Fibroblast of lung (primary cell): ENCODE data around the gene OAT. TPM values are rescaled to one million over a fixed set of nuclear protein-coding genes. Genes with fewer than 3 reads are reported as not detected.

ENCODE experiments used
- DNase-seq, 2 donors: peaks; one replicate each; pipeline versions ENCODE4 v3.0.0 to v3.0.0-alpha.2; 2010; ENCODE audit warnings: low read depth in 2 of 2
- H2AFZ ChIP-seq: 2 replicates; pipeline ENCODE4 v1.5.1; 2012; ENCODE audit warnings: low read length, control low read depth, inconsistent platforms
- H3K27ac ChIP-seq: 2 replicates; pipeline ENCODE4 v1.5.1; 2011; ENCODE audit warnings: low read length, control low read depth; ENCODE audit not compliant: insufficient read depth
- H3K27me3 ChIP-seq: 2 replicates; pipeline ENCODE4 v1.5.1; 2011; ENCODE audit warnings: mild to moderate bottlenecking, low read length; ENCODE audit not compliant: control insufficient read depth, insufficient read depth
- H3K36me3 ChIP-seq: 2 replicates; pipeline ENCODE4 v1.5.1; 2011; ENCODE audit warnings: low read length; ENCODE audit not compliant: control insufficient read depth, insufficient read depth
- H3K4me1 ChIP-seq: 2 replicates; pipeline ENCODE4 v1.5.1; 2011; ENCODE audit warnings: low read length; ENCODE audit not compliant: control insufficient read depth, insufficient read depth; ENCODE audit errors: extremely low read depth
- H3K4me2 ChIP-seq: 2 replicates; pipeline ENCODE4 v1.5.1; 2011; ENCODE audit warnings: low read length, control low read depth; ENCODE audit not compliant: insufficient read depth; ENCODE audit errors: extremely low read depth
- H3K4me3 ChIP-seq, 4 experiments: fragments of 200-600 bp in 1 of 4; sonication (generic) in 1 of 4; replicated peaks in 1 of 4; 2 replicates each; pipeline ENCODE4 v1.5.1; 2011 to 2016; ENCODE audit warnings: low read length in 4 of 4, low read depth in 3 of 4, mild to moderate bottlenecking in 3 of 4, control low read depth in 2 of 4, inconsistent platforms in 1 of 4, mixed read lengths in 1 of 4; ENCODE audit not compliant: insufficient read depth in 1 of 4; ENCODE audit errors: control extremely low read depth in 1 of 4
- H3K79me2 ChIP-seq: 2 replicates; pipeline ENCODE4 v1.5.1; 2012; ENCODE audit warnings: mild to moderate bottlenecking, low read length, inconsistent platforms; ENCODE audit not compliant: control insufficient read depth, insufficient read depth
- H3K9ac ChIP-seq: 2 replicates; pipeline ENCODE4 v1.5.1; 2011; ENCODE audit warnings: mild to moderate bottlenecking, low read length, control low read depth; ENCODE audit not compliant: insufficient read depth
- H3K9me3 ChIP-seq: 2 replicates; pipeline ENCODE4 v1.5.1; 2012; ENCODE audit warnings: low read depth, low read length; ENCODE audit not compliant: control insufficient read depth, insufficient read depth
- H4K20me1 ChIP-seq: 2 replicates; pipeline ENCODE4 v1.5.1; 2011; ENCODE audit warnings: low read length; ENCODE audit not compliant: control insufficient read depth, insufficient read depth; ENCODE audit errors: extremely low read depth
- EZH2 ChIP-seq: IDR thresholded peaks from 2 replicates; pipeline ENCODE4 v1.5.1; 2012; ENCODE audit warnings: low read length, control low read depth, mild to moderate bottlenecking; ENCODE audit errors: missing control alignments
- polyA plus RNA-seq, 2 donors: library from polyadenylated mRNA; depleted of rRNA in 1 of 2; stranded (reverse) in 1 of 2; unstranded in 1 of 2; fragments of >200 nt; gene quantifications; 2 replicates each; pipeline ENCODE4 v1.2.1, GENCODE V29; 2011 to 2012; ENCODE audit warnings: missing spikeins in 1 of 2
- total RNA-seq: library from RNA; depleted of rRNA; stranded (reverse); fragments of >200 nt; gene quantifications from 2 replicates; pipeline ENCODE4 v1.2.1, GENCODE V29; 2014
- TF ChIP-seq, protein P1 (sequence below), 2 donors: IDR thresholded peaks in 1 of 2; conservative IDR thresholded peaks in 1 of 2; 1 replicate in 1 of 2; 2 replicates in 1 of 2; pipeline ENCODE4 v1.5.1; 2011 to 2012; ENCODE audit warnings: low read length in 2 of 2, control low read depth in 1 of 2, inconsistent platforms in 1 of 2, low read depth in 1 of 2, mild to moderate bottlenecking in 1 of 2

OAT gene
- total and polyA plus RNA-seq, 2 donors (not counting 1 experiment from before 2014, with no cell fraction given): 147 to 227 TPM

DNA sequence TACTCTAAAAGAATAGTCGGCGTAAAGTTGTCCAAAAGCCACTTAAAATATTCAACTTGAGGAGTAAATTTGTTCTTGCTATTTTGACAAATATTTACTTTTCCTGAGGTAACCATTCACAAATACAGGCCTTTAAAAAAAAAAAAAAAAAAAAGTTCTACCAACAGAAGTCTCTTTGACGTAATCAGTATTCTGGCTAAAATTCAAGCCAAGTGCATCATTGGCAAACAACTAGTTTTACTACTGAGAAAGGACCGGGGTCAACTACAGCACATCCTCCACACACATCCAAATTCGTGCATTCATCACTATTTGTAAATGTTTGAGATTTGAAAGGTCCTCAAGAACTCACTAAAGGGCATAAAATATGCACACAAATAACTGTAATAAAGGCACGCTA is 2.0 kb downstream of the OAT start:
- Histone ChIP-seq H3K27me3 (peaks cover 2% of the 10 kb centered on the region), H3K36me3 (no peaks in the 10 kb centered on the region), H3K79me2 (peaks cover 40% of the 10 kb centered on the region), H3K9me3 (no peaks in the 10 kb centered on the region), H4K20me1 (no peaks in the 10 kb centered on the region), H3K4me1 (no peaks in the 10 kb centered on the region), H3K9ac (no peak overlapping the region), H3K27ac (no peak overlapping the region), H3K4me2 (peak overlapping the region; percentile 94), H2AFZ (no peak overlapping the region), H3K4me3 (peak overlapping the region in 2 of 4 experiments; percentile 28 to 84)
- peak; percentile 57 to 73 for DNase-seq
- TF ChIP-seq, protein P1, sequence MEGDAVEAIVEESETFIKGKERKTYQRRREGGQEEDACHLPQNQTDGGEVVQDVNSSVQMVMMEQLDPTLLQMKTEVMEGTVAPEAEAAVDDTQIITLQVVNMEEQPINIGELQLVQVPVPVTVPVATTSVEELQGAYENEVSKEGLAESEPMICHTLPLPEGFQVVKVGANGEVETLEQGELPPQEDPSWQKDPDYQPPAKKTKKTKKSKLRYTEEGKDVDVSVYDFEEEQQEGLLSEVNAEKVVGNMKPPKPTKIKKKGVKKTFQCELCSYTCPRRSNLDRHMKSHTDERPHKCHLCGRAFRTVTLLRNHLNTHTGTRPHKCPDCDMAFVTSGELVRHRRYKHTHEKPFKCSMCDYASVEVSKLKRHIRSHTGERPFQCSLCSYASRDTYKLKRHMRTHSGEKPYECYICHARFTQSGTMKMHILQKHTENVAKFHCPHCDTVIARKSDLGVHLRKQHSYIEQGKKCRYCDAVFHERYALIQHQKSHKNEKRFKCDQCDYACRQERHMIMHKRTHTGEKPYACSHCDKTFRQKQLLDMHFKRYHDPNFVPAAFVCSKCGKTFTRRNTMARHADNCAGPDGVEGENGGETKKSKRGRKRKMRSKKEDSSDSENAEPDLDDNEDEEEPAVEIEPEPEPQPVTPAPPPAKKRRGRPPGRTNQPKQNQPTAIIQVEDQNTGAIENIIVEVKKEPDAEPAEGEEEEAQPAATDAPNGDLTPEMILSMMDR (conservative IDR thresholded peaks at IDR 0.05 in 1 of 2, IDR thresholded peaks at IDR 0.05 in 1 of 2; ENCODE audit: low read depth in 1 of 2, low read length in 2 of 2): no peak

DNA sequence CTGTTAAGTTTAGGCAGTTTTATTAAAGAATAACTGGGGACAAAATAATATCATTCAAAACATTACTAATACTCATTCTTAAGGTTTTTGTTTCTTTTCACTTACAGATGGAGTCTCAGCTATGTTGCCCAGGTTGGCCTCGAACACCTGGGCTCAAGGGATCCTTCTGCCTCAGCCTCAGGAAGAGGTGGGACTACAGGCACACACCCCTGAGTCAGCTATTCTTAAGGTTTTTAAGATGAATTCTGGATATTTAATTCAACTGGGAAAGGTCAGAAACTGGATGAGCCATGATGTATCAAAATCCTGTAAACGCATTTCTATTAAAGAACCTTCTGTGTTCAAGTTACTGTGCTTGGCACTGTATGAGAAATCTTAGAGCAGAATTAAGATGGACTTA is 3.5 kb downstream of the OAT start:
- Histone ChIP-seq H3K27me3 (peaks cover under 1% of the 10 kb centered on the region), H3K4me3 (no peak overlapping the region), H4K20me1 (no peaks in the 10 kb centered on the region), H3K4me1 (no peaks in the 10 kb centered on the region), H2AFZ (no peak overlapping the region), H3K9me3 (no peaks in the 10 kb centered on the region), H3K4me2 (no peak overlapping the region), H3K9ac (no peak overlapping the region), H3K36me3 (peaks cover 2% of the 10 kb centered on the region), H3K79me2 (peaks cover 42% of the 10 kb centered on the region), H3K27ac (no peak overlapping the region)
- no peak for TF ChIP-seq EZH2
- TF ChIP-seq, protein P1 (conservative IDR thresholded peaks at IDR 0.05 in 1 of 2, IDR thresholded peaks at IDR 0.05 in 1 of 2; ENCODE audit: low read depth in 1 of 2, low read length in 2 of 2): no peak
- no peak for DNase-seq

DNA sequence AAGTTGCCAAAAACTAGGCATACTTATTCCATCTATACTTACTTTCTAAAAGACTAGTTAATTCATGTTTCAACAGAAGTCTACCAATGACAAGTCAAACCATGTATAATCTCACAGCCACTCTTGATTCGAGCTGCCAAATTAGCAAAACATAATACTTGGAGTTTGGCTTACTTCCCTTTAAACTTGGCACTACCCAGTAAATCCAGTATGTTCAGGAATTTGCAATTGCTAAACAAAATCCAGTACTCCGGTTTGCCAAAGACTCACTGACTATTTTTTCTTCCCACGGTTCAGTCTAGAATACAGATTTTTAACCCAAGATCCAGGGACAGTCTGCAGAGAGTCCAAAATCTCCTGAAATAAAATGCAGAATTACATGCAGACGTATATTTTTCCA is 4.6 kb downstream of the OAT start:
- peak overlapping the region; percentile 32 for H3K4me2 ChIP-seq
- H3K9ac ChIP-seq: no peak overlapping the region
- H3K9me3 ChIP-seq: no peaks in the 10 kb centered on the region
- TF ChIP-seq EZH2: no peak
- TF ChIP-seq, protein P1 (conservative IDR thresholded peaks at IDR 0.05 in 1 of 2, IDR thresholded peaks at IDR 0.05 in 1 of 2; ENCODE audit: low read depth in 1 of 2, low read length in 2 of 2): no peak
- H4K20me1 ChIP-seq: no peaks in the 10 kb centered on the region
- H3K4me1 ChIP-seq: no peaks in the 10 kb centered on the region
- H3K27me3 ChIP-seq: no peaks in the 10 kb centered on the region
- DNase-seq: peak; percentile 54 to 66
- H3K36me3 ChIP-seq: peaks cover 3% of the 10 kb centered on the region
- no peak overlapping the region for H3K4me3 ChIP-seq
- H3K79me2 ChIP-seq: peaks cover 42% of the 10 kb centered on the region
- no peak overlapping the region for H3K27ac ChIP-seq
- H2AFZ ChIP-seq: no peak overlapping the region
